ENCODE data around the gene FAM151A. TPM values are rescaled to one million over a fixed set of nuclear protein-coding genes. Genes with fewer than 3 reads are reported as not detected.
"Not testable (repeated sequence)": the region's sequence is repeated elsewhere in the genome, so short reads cannot be mapped to it uniquely, and the experiment has no call there.

The FAM151A gene
- polyA plus RNA-seq, 1 donor (not counting 4 experiments of a cell fraction or from before 2014, with no cell fraction given), result 0.07 TPM

GRCh38 chr1:54640361-54640760, 17.0 kb upstream of the FAM151A start:
- DNase-seq (ENCODE audit: low read depth, low spot score) (no peak), FAIRE-seq (no peak)
- TF ChIP-seq EZH2 (IDR thresholded peaks at IDR 0.05; ENCODE audit: low read length), result no peak
- no peak for TF ChIP-seq CTCF (optimal IDR thresholded peaks at IDR 0.05 in 1 of 3, IDR thresholded peaks at IDR 0.05 in 1 of 3, conservative IDR thresholded peaks at IDR 0.05 in 1 of 3; ENCODE audit: extremely low read depth in 1 of 3, insufficient read depth in 2 of 3, low read length in 3 of 3)
- no peaks in the 10 kb centered on the region for H3K4me1 ChIP-seq (ENCODE audit: control insufficient read depth, extremely low read depth, insufficient read depth, low read length)
- no peaks in the 10 kb centered on the region for H4K20me1 ChIP-seq (ENCODE audit: control insufficient read depth, extremely low read depth, insufficient read depth, low read length)
- H3K4me3 ChIP-seq (ENCODE audit: control insufficient read depth in 2 of 3, extremely low read depth in 1 of 3, insufficient read depth in 2 of 3, low read depth in 1 of 3, low read length in 3 of 3), result no peak overlapping the region
- H3K9me1 ChIP-seq (ENCODE audit: control insufficient read depth, extremely low read depth, insufficient read depth, low read length), result no peaks in the 10 kb centered on the region
- H3K79me2 ChIP-seq (ENCODE audit: control insufficient read depth, insufficient read depth, low read length), result no peaks in the 10 kb centered on the region
- no peaks in the 10 kb centered on the region for H3K36me3 ChIP-seq (ENCODE audit: control insufficient read depth in 2 of 2, extremely low read depth in 1 of 2, insufficient read depth in 2 of 2, low read length in 2 of 2)
- peaks cover 2% of the 10 kb centered on the region for H3K9me3 ChIP-seq (ENCODE audit: control insufficient read depth, low read depth, low read length)
- H3K9ac ChIP-seq (ENCODE audit: control insufficient read depth, extremely low read depth, insufficient read depth, low read length), result no peak overlapping the region
- dilution Hi-C loops (cut with MboI; ENCODE audit: extremely low pct_ligation_motif_present, low sequenced_read_pairs), result no loop called here
- no peaks in the 10 kb centered on the region for H3K27me3 ChIP-seq (ENCODE audit: control insufficient read depth, extremely low read depth, insufficient read depth, low read length)
- no peak overlapping the region for H3K27ac ChIP-seq (ENCODE audit: control insufficient read depth, insufficient read depth, low read length)
- H2AFZ ChIP-seq (ENCODE audit: control insufficient read depth, low read length), result no peak overlapping the region
- no peak overlapping the region for H3K4me2 ChIP-seq (ENCODE audit: control insufficient read depth, extremely low read depth, insufficient read depth, low read depth, low read length)

GRCh38 chr1:54636461-54637446, 13.4 kb upstream of the FAM151A start:
- H4K20me1 ChIP-seq (ENCODE audit: control insufficient read depth, extremely low read depth, insufficient read depth, low read length); H3K36me3 ChIP-seq (ENCODE audit: control insufficient read depth in 2 of 2, extremely low read depth in 1 of 2, insufficient read depth in 2 of 2, low read length in 2 of 2); H3K9me1 ChIP-seq (ENCODE audit: control insufficient read depth, extremely low read depth, insufficient read depth, low read length); H3K4me1 ChIP-seq (ENCODE audit: control insufficient read depth, extremely low read depth, insufficient read depth, low read length); H3K9ac ChIP-seq (ENCODE audit: control insufficient read depth, extremely low read depth, insufficient read depth, low read length); H3K27me3 ChIP-seq (ENCODE audit: control insufficient read depth, extremely low read depth, insufficient read depth, low read length); H3K4me2 ChIP-seq (ENCODE audit: control insufficient read depth, extremely low read depth, insufficient read depth, low read depth, low read length); H3K79me2 ChIP-seq (ENCODE audit: control insufficient read depth, insufficient read depth, low read length); FAIRE-seq; H3K9me3 ChIP-seq (ENCODE audit: control insufficient read depth, low read depth, low read length); dilution Hi-C loops (cut with MboI; ENCODE audit: extremely low pct_ligation_motif_present, low sequenced_read_pairs); DNase-seq (ENCODE audit: low read depth, low spot score); H2AFZ ChIP-seq (ENCODE audit: control insufficient read depth, low read length); H3K27ac ChIP-seq (ENCODE audit: control insufficient read depth, insufficient read depth, low read length); H3K4me3 ChIP-seq (ENCODE audit: control insufficient read depth in 2 of 3, extremely low read depth in 1 of 3, insufficient read depth in 2 of 3, low read depth in 1 of 3, low read length in 3 of 3): not testable (repeated sequence)

GRCh38 chr1:54635804-54636203, 12.5 kb upstream of the FAM151A start:
- dilution Hi-C loops (cut with MboI; ENCODE audit: extremely low pct_ligation_motif_present, low sequenced_read_pairs); H3K79me2 ChIP-seq (ENCODE audit: control insufficient read depth, insufficient read depth, low read length); H3K9ac ChIP-seq (ENCODE audit: control insufficient read depth, extremely low read depth, insufficient read depth, low read length); H3K27me3 ChIP-seq (ENCODE audit: control insufficient read depth, extremely low read depth, insufficient read depth, low read length); H2AFZ ChIP-seq (ENCODE audit: control insufficient read depth, low read length); H3K9me1 ChIP-seq (ENCODE audit: control insufficient read depth, extremely low read depth, insufficient read depth, low read length); H4K20me1 ChIP-seq (ENCODE audit: control insufficient read depth, extremely low read depth, insufficient read depth, low read length); H3K27ac ChIP-seq (ENCODE audit: control insufficient read depth, insufficient read depth, low read length); FAIRE-seq; H3K4me3 ChIP-seq (ENCODE audit: control insufficient read depth in 2 of 3, extremely low read depth in 1 of 3, insufficient read depth in 2 of 3, low read depth in 1 of 3, low read length in 3 of 3); H3K36me3 ChIP-seq (ENCODE audit: control insufficient read depth in 2 of 2, extremely low read depth in 1 of 2, insufficient read depth in 2 of 2, low read length in 2 of 2); H3K9me3 ChIP-seq (ENCODE audit: control insufficient read depth, low read depth, low read length); DNase-seq (ENCODE audit: low read depth, low spot score); H3K4me1 ChIP-seq (ENCODE audit: control insufficient read depth, extremely low read depth, insufficient read depth, low read length); H3K4me2 ChIP-seq (ENCODE audit: control insufficient read depth, extremely low read depth, insufficient read depth, low read depth, low read length): not testable (repeated sequence)

Data from keratinocyte (primary cell).